NCI-H82 treated with DMSO at 0.1 percent for 48 hours (cell line): ENCODE data around the gene MAP4K1.
"Not testable (repeated sequence)": the region's sequence is repeated elsewhere in the genome, so short reads cannot be mapped to it uniquely, and the experiment has no call there.

Experiments used
- DNase-seq: peaks from one replicate; lab custom pipeline; 2025; ENCODE audit not compliant: unreplicated experiment; lab: John Stamatoyannopoulos, UW

Gene MAP4K1

GRCh38 chr19:38579304-38579703 lies 38.4 kb downstream of the MAP4K1 start:
- DNase-seq = not testable (repeated sequence)

DNA sequence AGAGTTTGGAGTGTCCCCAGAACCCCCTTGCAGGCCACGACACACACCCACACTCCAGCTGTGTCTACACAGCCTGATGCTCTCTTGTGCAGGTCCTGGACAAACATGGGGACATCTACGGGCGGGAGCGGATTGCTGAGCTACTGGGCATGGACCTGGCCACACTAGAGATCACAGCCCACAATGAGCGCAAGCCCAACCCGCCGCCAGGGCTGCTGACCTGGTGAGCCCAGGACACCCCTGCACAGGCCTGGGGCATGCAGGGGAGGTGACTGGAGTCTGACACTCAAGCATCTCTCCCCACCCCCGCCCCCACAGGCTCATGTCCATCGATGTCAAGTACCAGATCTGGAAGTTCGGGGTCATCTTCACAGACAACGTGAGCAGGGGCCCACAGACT lies 39.9 kb downstream of the MAP4K1 start:
- no peak for DNase-seq

- no peak for DNase-seq
These were observed 46.1 kb downstream of the MAP4K1 start for GRCh38 chr19:38571682-38572081.

GRCh38 chr19:38569368-38569983 lies 48.3 kb downstream of the MAP4K1 start:
- no peak for DNase-seq

DNA sequence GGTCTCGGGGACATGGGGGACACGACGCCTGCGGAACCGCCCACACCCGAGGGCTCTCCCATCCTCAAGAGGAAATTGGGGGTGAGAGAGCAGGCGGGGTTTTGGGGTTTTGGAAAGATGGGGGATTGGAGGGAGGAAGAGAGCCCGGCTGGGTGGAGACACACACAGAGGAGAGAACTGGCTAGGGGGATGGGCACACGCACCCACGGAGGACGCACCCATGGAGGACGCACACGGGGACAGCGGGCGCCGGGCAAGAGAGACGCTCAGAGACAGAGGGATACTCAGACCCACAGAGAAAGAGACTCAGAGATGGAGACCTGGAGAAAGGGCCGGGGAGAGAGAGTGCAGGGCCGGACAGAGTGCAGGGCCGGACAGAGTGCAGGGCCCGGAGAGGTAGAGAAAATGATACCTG lies 52.1 kb downstream of the MAP4K1 start:
- DNase-seq = no peak

DNA sequence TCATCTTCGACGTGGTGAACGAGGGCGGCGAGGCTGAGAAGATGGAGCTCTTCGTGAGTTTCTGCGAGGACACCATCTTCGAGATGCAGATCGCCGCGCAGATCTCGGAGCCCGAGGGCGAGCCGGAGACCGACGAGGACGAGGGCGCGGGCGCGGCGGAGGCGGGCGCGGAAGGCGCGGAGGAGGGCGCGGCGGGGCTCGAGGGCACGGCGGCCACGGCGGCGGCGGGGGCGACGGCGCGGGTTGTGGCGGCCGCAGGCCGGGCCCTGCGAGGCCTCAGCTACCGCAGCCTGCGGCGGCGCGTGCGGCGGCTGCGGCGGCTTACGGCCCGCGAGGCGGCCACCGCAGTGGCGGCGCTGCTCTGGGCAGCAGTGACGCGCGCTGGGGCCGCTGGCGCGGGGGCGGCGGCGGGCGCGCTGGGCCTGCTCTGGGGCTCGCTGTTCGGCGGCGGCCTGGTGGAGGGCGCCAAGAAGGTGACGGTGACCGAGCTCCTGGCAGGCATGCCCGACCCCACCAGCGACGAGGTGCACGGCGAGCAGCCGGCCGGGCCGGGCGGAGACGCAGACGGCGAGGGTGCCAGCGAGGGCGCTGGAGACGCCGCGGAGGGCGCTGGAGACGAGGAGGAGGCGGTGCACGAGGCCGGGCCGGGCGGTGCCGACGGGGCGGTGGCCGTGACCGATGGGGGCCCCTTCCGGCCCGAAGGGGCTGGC lies 52.6 kb downstream of the MAP4K1 start:
- no peak for DNase-seq

GRCh38 chr19:38563475-38563874 lies 54.3 kb downstream of the MAP4K1 start:
- no peak for DNase-seq

DNA sequence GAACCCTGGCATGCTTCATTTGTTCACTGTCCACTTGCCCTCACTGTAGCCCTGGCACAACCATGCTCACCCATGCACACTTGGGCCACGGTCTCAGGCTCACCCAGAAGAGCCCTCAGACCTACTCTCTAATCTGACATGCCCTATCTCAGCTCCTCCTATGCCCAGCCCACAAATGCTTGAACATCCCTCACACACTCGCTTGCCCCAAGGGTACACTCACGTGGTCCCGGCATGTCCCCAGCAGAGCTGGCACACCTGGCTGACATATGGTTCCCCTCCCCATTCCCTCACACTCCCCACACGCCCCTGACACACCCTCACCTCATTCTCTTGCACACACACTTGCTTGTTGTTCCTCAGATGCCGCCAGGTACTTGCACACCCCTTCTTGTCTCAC lies 55.7 kb downstream of the MAP4K1 start:
- DNase-seq = no peak

DNA sequence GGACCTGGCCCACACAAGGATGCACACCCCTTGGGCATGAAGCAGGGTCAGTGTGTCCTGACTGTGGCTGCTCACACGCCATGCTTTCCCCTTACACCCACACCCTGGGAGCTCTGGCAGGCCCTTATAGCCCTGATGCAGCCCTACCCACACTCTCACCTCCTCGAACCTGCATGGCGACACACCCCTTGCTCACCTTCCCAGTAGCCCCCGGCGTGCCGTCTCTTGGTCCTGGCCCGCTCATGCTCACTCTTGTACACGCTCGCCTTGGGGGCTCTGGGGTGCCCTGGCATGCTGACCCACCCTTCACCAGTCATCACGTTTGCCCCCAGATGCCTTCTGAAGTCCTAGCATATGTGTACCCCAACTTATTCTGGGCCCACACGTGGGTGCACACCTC lies 56.1 kb downstream of the MAP4K1 start:
- DNase-seq = no peak

- no peak for DNase-seq
These were observed 56.6 kb downstream of the MAP4K1 start for GRCh38 chr19:38561053-38561606.

DNA sequence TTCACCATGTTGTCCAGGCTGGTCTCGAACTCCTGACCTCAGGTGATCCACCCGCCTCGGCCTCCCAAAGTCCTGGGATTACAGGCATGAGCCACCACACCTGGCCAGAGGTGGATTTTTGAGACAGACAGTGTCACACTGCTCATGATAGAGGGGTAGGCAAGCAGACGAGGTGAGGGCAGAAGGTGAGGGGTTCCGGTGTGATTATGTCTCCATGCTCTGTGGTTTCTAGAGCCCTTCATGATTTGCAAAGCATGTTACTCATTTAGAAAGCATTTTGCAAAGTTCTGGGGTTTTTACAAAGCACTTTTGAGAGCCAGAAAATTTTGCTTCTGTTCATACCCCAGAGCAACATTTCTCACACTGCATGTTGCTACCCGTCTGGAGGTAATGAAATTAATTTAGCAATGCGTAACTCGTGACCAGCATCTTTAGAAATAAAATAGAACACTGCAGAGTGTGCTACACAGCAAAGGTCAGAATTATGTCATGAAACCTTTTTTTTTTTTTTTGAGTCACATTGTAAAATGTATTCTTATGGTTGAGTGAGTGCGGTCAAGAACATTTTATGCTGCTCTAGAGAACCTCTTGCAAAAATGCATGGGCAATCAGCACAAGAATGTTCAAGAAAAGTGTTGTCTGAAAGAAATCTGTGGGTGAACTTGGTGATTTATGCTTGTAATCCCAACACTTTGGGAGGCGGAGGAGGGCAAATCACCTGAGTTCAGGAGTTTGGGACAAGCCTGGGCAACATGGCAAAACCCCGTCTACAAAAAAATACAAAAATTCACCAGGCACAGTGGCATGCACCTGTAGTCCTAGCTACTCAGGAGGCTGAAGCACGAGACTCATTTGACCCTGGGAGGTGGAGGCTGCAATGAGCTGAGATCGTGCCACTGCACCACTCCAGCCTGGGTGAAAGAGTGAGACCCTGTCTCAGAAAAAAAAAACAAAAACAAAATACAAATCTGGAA lies 58.0 kb downstream of the MAP4K1 start:
- no peak for DNase-seq

DNA sequence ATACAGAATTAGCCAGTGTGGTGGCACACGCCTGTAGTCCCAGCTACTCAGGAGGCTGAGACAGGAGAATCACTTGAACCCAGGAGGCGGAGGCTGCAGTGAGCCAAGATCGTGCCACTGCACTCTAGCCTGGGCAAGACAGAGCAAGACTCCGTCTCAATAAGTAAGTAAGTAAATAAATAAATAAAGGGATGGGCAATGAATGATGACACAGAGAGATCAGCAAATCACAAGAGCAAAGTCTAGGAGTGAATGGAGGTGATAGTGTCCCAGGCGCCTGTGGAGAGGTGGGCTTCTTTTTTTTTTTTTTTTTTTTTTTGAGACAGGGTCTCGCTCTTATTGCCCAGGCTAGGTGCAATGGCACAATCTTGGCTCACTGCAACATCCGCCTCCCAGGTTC lies 58.8 kb downstream of the MAP4K1 start:
- DNase-seq = not testable (repeated sequence)

DNA sequence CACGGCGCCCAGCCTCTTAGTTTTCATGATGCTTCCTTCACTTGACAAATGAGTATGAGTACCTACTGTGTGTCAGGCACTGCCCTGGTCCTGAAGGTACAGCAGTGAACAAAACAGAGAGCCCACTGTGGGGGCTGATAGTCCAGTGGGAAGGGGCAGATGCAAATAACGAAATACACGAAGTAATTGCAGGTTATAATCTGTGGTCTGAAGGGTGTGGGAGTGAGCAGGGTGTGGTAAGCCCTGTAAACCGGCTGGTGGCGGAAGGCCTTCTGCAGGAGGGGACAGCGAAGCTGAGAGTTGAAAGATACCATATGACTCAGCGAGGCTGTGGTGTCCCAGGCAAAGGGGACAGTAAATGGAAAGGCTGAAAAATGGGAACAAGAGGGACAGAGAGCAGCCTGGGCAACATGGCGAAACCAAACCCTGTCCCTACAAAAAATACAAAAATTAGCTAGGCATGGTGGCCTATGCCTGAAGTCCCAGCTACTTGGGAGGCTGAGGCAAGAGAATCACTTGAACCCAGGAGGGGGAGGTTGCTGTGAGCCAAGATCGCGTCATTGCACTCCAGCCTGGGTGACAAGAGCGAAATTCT lies 60.5 kb downstream of the MAP4K1 start:
- no peak for DNase-seq

DNA sequence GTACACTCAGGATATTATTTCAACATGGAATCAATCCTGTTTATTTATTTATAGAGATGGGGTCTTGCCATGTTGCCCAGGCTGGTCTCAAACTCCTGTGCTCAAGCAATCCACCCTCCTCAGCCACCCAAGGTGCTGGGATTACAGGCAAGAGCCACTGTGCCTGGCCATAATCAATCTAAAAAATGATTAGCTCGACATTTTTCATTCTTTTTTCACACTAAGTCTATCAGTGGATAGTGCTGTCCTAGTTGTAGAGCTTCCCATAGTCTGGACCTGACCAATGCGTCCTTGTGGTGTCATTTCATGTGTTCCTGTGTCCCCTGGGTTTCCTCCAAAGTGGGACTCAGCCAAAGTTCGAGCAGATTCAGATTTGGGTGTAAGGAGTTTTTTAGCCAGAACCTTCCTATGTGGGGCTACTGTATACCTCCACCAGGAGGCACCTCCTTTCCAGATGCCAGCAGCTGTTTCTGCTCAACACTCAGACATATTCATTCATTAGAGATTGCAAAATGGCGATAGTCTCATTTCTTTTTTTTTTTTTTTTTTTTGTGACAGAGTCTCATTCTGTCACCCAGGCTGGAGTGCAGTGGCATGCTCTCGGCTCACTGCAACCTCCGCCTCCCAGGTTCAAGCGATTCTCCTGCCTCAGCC lies 61.1 kb downstream of the MAP4K1 start:
- DNase-seq = no peak

GRCh38 chr19:38555200-38555599 lies 62.6 kb downstream of the MAP4K1 start:
- DNase-seq = no peak

DNA sequence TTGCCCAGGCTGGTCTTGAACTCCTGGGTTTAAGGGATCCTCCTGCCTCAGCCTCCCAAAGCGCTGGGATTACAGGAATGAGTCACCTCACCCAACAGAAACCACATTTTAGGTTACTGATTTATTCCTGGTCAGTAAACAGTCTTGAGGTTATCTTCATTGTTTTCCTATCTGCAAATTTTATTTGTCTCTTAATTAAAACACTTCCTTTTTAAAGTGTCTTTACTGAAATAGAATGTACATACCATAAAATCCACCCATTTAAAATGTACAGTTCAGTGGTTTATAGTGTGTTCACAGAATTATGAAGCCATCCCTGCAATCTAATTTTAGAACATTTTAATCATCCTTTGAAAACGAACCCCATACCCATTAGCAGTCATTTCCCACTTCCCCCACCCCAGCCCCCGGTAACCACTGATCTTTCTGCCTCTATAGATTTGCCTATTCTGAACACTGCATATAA lies 63.0 kb downstream of the MAP4K1 start:
- DNase-seq = no peak

DNA sequence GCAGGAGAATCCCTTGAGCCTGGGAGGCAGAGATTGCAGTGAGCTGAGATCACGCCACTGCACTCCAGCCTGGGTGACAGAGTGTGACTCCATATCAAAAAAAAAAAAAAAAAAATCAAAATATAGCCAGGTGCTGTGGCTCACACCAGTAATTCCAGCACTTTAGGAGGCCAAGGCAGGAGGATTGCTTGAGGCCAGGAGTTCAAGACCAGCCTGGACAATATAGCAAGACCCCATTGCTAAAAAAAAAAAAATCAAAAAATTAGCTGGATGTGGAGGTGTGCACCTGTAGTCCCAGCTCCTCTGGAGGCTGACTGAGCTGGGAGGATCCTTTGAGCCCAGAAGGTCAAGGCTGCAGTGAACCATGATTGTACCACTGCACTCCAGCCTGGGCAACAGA lies 64.5 kb downstream of the MAP4K1 start:
- not testable (repeated sequence) for DNase-seq

DNA sequence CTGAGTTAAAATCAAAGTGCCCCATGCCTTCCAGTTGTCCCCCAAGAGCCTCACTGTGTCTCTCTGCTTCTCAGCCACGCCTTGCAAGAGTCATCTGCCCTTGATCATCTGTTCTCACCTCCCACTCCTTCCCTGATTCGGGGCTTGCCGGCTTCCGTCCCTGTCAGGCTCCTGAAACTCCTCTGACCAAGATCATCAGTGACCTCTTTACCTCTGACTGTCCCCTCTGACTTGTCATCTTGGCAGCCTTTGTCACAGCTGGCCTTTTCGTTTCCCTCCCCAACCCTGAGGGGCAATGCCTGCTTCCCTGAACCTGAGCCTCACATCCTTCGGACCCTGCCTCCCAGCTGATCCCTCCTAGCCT lies 66.3 kb downstream of the MAP4K1 start:
- DNase-seq = no peak

- no peak for DNase-seq
These were observed 67.4 kb downstream of the MAP4K1 start for GRCh38 chr19:38550376-38550775.

DNA sequence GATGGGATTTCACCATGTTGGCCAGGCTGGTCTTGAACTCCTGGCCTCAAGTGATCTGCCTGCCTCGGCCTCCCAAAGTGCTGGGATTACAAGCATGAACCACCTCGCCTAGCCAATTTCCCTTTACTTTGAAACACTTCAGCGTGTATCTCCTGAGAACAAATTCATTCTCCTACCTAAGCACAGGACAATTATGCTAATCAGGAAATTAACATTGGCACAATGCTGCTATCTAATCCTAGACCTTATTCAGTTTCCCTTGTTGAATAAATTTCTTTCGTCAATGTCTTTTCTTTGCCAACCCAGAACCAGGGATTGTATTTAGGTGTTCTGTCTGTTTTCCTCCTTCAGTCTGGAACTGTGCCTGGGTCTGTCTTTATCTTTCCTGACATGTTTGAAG lies 67.8 kb downstream of the MAP4K1 start:
- DNase-seq = no peak
